Activated CD4-positive, alpha-beta T cell treated with anti-CD3 and anti-CD28 coated beads, Interleukin-2, amount 50 U/mL, for 48 hours (primary cell): ENCODE data around the gene HDAC7.

ENCODE experiments used
- DNase-seq, 2 experiments: peaks; one replicate each; pipeline ENCODE4 v3.0.0-alpha.2; 2020

Gene HDAC7

DNA sequence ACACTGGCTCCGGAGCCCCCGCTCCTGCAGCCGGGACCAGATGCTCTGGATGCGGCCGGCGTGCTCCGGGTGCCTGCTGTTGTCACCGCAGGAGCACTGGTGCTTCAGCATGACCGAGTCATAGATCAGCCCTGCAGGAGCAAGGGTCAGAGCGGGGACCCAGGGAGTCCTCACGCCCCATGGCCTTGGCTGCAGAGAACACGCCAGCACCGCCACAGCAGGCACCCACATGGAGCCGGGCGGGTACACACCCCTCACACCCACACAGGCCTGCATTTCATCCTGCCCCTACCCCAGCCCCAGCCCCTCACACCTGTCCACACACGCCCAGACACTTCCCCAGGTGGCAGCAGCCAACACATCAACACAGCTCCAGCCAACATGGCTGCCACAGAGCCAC is 27.8 kb downstream of the HDAC7 start:
- no peak for DNase-seq

DNA sequence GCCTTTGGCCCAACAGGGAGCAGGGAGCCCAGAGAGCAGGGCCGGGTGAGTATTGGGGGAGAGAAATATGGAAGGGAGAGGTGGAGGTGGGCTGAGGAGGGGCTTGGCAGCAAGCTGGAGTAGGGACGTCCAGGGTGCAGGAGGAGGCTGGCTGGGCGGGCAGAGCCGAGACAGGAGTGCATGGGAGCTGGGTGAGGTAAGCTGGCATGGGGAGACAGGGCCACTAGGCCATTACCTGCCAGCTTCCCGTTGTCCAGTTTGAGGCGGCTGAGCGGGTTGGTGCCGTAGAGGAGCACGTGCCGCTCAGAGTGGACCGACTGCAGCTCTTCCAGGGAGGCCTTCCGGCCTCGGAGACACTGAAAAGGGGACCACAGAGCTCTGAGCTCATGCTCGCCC is 28.4 kb downstream of the HDAC7 start:
- no peak for DNase-seq

DNA sequence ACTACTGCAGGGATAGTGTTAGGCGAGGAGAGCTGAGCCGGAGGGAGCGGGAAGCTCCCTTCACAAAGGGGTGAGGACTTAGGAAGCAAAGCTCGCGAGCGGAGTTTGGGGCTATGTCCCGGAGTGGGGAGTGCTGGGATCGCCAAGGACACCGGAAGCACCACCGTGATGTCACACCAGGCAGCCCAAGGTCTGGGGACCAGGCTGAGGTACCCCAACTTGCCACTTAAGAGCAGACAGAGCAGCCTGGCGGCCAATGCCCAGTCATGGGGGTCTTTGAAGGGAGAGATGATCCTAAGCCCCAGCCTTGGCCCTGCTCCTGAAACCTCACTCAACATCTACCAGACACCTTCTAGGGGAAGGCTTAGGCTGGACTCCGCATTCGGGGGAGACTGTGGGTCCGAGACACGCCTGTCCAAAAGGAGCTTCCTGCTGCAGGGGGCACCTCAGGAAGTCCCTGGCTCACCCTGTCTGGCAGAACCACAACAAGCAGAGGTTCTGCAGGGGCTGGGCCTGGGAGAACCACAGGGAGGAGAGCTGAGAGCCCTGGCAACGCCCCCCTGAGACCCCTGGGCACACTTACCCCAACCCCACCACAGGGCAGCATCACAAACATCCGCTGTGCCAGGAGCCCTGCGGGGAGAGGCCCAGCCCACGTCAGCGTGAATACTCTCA is 28.9 kb downstream of the HDAC7 start:
- no peak for DNase-seq

DNA sequence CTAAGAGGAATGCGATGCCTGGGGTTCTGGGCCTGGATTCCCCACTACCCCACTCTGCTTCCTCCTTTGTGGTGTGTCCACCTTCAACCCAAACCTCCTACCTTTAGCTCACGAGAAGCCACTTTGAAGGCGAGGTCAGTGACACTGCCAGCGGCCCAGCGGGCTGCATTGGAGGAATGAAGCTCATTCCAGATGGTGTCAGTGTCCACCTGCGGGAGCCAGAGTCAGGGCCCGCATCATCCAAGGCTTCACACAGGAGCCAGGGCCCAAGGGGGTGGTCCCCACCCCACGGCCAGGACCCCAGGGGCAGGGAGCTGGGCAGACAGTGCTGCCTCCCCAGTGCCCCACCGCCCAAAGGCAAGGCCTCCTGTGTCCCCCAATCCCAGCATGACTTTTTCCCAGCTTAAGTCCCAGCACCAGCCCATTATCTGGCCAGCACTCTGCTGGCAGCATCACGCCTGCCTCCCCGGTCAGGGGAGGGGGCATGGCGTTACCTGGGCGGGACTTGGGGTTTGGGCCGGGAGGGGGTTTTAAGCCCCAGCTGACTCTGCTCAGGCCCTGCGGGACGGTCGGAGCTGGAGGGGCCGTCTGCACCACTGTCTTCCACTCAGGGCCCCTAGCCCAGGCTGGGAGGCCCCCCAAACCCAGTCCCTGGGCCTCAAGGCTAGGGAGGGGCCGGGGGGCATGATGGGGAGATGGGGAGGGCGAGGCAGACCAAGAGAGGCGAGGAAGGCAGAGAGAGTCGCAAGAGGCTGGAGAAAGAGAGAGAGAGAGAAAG is 29.8 kb downstream of the HDAC7 start:
- DNase-seq, result no peak

DNA sequence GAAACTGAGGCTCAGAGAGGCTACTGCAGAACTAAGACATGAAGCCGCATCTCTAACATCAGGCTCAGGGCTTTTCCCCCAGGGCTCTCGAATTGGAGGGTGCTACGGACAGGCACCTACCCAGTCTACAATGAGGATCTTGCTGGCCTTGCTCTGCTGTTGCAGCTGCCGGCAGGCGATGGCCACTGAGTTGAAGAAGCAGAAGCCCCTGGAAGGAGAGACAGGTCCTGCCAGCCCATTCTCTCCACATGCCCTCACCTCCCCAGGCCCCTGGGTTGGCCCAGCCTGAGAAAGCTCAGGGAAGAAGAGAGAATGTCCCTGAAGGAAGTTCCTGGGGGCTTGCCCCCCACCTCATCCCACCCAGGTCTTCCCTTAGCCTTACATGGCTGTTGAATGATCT is 30.6 kb downstream of the HDAC7 start:
- no peak for DNase-seq

DNA sequence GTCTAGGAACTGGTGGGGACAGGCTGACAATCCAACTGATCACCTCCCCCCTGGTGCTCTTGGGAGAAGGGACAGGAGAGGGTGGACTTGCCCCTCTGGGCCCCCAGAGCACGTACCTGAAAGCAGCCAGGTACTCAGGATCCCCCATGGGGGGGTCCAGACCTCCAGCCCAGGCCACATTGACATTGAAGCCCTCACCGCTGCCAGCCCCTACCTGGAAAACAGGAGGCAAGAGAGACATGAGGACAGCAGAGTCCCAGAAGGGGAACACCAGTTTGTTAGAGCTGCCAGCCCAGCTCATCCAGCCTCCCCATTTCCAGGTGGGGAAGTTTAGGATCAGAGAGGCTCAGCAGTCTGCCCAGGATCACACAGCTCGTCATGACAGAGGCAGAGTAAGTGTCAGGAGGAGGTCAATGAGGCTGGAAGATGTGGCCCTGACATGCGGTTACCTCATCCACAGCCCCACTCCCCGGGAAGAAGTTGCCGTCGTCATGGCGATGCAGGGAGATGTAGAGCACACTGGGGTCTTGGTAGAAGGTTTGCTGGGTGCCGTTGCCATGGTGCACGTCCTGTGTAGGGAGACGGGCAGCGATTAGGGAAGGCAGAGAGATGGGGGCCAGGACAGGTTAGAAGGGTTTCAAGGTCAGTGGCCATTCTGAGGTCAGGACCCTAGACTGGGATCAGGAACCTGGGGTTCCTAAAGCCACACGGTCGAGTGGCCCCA is 31.9 kb downstream of the HDAC7 start:
- DNase-seq, result no peak

DNA sequence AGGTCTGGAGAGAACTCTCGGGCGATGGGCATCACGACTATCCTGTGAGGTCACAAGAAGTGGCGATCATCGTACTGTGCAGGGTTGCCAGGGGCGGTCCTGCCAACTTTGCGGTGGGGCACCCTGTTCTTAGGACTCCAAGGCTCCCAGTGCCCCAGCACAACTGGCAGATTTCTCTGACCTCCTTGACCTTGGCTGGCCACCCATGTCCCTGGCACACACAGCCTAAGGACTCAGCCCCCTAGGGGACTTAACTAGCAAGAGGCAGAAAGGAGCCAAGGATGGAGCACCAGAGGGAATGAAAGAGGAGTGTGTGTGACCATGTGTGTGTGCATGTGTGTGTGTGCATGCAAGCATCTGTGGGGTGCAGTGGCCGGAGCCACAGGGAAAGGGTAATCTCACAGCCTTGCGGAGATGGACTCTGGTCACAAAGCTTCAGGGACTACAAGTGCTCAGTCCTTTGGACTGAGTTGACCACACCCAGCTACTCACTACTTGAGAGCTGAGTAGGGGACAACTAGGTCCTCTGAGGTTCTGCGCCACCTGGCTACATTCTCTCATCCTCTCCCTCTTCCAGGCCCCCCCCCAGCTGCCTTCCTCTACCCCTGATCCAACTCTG is 32.9 kb downstream of the HDAC7 start:
- no peak for DNase-seq

DNA sequence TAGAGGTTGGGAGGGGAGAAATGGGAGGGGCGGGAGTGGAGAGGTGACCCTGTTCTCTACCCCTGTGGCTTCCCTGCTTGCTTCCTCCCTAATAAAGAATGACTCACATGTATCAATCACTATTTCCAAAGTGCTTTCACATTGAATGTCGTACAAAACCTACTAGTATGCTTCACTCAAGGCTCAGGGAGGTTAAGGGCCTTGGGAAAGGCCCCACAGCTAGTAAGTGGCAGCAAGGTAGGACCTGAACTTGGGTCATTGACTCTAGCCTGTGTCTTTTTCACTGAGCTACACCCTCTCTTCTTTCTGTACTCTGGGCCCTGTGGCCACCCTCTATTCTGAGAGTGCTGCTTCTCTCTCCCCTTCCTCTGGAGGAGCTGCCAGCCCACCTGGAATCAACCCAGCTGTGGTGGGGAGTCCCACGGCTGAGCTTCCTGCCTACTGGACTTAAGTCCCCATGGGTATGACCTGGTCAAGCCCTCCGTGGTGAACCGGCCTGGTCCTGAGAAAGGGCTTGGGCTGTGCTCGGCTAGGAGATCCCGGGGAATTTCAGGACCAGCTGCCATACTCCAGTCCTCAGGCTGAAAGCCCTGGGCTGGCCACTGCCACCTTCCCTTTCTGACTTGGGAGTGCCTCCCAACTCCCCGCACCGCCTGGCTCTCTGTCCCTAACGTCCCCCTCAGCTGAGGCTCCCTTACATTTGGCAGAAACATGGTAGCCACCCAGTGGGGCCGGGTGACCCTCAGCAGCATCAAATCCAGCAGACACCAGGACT is 33.6 kb downstream of the HDAC7 start:
- DNase-seq, result no peak

DNA sequence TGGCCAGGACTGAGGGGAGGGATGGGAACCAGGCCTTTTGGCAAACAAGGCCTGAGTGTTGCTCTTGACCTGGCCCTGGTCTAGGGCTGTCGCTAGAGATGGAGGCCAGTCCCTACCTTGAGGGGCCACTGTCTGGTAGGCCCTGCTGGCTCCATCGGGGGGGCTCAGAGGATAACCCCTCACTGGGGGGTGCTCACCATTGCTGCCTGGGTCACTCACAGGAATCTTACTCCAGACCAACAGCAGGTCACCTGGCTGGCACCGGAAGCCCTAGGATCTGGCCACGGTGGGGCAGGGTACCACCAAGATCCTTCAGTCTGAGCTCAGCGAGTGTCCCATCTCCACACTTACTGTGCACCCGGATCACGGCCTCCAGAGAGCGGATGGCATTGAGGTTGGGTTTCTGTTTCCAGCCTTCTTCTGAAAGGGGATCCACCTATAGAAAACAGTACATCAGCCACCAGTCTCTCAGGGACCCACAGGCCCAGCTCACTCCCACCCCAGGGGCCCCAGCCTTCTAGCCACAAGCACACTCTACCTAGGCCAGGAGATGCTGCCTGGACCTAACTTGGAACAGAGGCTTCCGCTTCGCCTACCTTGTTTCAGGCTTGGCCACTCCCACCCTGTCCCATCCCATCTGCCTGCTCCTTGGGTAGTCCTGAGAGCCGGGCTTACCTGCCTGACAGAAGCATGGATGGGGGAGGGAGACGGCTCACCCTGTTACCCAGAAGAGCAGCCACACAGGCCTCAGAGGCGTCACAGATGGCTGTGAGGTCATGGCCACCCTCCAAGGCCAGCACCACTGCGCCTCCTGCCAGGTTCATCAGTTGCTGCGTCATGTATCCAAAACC is 34.4 kb downstream of the HDAC7 start:
- no peak for DNase-seq

DNA sequence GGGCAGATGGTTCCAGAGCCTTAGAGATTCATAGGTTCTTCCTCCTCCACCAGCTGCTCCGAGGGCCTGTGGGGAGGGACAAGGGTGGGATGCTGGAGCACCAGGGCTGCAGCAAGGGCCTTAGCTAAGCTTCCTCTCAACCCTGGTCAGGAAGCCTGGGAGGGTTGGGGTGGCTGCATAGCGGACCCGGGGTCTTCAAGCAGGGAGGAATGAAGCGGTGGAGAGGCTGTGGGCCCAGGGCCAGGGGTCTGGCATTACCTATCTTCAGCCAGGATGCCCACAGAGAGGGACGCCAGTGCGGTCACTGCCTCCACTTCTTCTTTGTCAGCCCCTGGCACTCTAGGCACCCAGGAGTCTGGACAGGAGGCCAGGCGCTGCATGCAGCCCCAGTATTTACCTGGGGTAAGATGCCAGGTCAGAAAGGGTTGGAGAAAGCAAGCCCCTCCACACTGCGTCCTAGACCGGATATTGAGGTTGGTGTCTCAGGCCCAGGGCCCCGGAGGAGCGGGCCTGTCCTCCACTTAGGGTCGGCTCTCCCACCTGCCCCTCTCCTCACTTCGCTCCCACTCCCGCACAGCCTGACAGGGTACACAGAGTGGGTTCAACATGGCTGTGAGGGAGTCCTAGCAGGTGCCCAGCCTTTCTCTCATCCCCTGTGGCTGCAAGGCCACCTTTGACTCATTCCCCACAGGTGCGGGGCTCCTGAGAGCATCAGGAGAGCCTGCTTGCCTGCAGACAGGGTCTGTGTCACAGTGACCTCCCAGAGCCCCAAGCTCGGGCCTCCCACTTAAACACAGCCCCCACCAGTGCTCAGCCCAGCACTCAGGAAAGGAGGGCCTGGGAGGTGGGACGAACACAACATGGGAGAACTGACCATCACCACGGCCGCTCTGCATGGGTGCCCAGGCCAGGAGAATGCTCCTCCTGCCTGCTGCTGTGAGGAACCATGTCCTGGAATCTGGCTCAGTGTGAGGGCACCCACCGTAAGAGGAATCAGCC is 35.6 kb downstream of the HDAC7 start:
- no peak for DNase-seq

DNA sequence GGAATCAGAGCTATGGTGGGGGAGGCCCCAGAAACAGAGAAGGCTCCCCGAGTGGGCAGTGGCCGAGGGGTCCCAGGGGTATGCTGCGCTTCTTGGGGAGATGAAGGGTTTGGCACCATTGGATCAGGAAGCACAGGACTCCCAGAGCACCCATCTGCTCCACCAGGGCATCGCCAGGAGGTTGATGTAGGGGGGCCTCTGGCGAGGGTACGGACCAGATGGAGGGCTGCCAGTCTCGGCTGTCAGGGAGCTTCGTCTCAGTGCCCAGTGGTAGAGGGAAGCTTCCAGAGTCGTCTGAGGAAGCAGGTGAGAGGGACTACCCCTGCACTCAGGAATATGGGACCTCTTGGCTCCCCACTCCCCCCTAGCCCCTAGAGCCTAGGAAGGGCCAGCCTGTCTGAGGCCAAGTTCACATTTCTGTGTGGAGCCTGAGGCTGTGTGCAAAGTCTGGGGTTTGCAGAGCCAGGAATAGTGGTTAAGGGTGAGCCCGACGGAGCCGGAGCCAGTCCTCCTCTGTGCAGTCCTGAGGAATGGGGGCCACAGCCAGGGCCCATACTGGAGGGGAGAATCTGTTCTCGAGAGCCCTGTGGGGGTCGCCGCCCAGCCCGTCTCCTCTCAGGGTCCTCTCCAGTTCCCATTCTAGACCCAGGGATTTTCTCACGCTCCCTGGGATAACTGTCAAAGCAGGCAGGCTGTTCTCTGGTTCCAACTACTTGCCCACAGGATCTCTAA is 36.5 kb downstream of the HDAC7 start:
- DNase-seq, result no peak

DNA sequence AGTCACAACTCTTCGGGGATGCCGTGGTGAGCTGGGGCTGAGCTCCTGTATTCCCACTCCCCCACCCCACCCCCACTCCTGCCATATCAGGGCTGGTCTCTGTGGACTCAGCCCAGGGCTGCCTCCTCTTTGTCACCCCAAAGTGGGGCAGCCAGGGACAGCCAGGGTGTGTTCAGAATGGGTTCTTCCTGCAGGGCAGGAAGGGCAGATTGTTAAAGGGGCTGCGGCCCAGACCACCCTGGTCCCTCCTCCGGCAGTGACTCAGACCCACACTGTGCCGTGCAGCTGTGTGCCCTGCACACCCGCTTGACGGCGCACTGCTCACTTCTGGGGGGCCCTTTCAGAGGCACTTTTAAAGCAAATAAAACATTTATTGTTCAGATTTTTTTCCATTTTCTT is 37.3 kb downstream of the HDAC7 start:
- DNase-seq, result no peak

DNA sequence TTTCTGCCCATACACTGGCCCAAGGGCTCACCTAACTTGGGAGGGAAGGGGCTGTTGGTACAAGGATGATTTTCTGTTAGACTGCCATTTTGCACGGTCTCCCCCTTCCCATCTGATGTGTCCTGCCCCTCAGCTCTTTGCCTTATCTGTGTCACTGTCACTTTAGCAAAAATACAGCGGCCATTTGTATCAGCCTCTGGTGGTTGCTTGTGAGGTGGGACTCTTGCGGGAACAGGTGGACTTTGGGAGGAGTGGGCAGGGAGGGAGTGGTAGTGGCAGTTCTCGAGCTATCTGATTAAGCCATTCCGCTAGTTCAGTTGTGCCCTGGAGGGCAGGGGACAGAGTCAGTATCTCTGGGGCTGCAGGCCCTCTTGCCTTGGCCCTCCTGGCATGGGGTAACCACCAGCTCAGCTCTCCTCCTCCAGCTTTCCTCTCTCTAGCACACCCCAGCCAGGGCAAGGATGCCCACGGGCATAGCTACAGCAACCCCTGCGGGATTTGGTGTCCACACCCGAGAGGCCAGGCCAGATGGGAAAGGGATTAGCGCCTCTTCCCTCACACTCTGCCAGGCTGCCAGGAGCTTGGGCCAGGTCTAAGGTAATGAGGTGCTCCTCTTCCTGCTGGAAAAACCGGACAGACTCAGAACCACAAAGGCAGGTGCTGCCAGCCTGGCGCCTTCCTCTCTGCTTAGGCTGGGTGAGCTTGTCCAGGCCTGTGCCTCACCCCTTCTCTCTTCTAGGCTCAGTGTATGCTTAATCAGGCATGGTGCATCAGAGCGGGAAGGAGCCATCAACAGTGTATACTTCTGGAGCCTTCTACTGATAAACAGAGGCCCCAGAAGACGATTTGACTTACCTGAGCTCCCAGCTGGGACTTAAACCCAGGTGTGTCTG is 38.0 kb downstream of the HDAC7 start:
- DNase-seq, result no peak

DNA sequence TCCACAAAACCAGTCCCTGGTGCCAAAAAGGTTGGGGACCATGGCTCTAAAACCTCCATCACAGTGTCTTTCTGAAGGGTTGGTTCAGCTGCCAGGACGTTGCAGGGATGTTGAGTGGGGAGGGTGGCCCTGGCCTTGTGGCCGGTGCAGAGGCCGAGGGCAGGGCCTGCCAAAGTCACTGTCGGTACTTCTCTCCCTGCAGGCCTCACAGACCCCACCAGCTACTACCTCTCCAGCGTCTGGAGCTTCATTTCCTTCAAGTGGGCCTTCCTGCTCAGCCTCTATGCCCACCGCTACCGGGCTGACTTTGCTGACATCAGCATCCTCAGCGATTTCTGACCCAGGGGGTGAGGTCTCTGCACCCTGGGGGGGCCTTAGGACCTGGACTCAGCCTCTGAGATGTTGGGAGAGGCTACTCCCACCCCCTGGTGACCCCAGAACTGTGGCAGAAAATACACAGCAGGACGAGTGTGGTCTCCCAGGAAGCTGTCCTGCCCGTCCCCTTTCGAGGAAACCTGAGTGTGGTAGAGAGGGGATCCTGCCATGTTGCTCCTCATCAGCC is 39.7 kb downstream of the HDAC7 start:
- DNase-seq, result no peak

DNA sequence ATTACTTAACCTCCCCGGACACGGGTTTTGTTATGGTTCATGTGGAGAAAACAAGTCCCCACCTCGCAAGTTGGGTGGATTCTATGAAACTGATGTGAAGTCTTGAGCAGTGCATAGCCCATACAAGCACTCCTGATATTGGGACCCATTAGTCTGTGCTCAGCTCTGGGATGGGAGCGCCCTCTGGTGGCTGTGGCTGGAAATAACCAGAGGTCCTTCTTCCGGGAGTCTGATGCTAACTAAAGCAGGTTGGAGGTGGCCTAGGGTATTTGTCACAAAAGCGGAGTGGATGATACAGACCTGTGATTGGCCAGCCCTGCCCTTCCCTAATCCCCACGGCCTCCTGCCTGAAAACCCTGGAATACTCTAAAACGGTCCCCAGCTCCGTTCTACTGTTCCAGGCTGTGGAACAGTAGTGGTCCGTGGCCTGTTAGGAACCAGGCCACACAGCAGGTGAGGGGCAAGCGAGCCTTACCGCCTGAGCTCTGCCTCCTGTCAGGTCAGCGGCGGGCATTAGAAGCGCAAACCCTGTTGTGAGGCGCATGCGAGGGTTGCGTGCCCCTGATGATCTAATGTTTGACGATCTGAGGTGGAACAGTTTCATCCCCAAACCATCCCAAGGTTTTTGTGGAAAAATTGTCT is 40.3 kb downstream of the HDAC7 start:
- DNase-seq, result peak; percentile 96

DNA sequence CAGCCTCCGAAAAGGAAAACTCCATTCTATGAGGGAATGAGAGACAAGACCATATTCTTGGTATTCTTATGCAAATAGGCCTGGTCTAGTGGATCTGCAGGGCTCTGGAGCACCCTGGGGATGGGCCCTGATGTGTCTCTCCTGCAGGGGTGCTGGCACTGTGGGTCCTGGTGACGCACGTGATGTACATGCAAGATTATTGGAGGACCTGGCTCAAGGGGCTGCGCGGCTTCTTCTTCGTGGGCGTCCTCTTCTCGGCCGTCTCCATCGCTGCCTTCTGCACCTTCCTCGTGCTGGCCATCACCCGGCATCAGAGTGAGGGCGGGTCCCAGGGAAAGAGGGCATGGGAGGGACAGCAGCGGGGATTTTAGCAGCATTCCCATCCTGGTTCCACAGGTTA is 40.8 kb downstream of the HDAC7 start:
- no peak for DNase-seq

DNA sequence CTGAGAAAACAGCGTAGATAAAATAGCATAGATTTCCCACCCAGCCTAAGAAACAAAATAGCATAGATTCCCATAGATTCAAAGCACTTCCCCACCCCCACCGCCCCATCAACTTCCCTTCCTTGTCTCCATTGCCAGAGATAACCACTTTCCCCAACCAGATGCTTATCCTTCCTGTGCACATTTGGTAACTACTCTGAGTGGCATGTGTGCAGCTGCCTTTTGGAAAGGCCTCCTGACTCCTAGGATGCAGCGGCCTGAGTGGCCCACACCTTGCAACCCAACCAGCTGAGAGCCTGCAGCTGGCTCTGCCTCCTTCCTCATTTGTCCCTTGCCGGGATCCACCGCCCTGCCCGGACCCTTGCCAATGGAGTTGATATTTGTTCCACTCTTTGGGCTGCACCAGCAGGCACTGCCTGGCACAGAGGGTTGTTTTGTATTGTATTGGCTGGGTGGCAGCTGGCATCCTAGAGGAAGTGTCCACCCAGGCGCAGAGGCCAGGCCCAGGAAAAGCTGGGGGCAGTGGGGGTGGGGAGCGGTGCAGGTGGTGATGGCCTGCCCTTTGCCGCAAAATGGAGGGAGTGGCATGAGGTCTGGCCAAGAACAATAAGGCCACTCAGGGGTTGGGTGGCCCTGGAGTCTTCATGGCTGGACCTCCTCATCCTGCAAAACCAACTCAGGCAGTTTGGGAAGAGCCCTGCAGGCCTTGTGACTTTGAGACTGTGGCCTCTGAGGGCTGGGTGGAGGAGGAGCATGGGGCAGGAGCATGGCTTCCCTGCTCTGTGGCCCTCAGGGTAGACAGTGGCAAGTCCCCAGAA is 41.8 kb downstream of the HDAC7 start:
- no peak for DNase-seq
